Measurements from ENCODE around the gene LTO1. TPM values are rescaled to one million over a fixed set of nuclear protein-coding genes. Genes with fewer than 3 reads are reported as not detected.

LTO1 gene
- total RNA-seq, 3 donors from 2014 or later (not counting 1 experiment from before 2014, with no cell fraction given), result 23.2 to 33.5 (median 25.3) TPM

DNA sequence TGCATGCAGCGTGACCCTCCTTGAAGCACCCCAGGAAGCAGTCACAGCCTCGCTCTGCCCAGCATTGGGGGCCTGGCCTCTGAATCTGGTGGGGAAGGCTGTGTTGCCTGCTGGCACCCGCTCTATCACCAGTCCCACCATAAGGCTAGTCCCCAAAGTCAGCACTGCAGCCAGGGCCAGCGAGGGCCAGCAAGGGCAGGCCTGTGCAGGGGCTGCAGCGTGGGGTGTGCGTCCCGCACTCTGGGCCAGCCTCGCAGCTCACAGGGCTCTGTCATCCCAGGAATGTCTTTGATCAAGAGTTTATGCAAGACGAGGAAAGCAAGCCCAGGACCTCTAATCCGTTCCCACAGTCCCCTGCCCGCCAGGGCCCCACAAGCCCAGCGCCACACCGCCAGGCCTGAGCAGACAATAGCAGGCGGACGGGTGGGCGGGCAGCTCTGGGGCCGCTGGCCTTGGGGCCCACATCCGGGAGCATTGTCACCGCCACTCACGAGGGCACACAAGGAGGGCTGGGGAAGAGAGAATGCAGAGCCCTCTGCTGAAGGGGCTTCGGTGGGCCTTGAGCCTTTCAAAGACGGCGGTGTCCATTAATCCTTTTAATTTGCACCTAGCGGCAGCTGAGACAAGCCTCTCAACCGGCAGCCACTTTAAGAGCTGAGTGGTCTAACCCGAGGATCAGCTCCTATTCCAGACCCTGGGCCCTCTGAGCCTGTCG lies 17.1 kb downstream of the LTO1 start:
- H3K36me3 Mint-ChIP-seq, result no peaks in the 10 kb centered on the region
- no peak overlapping the region for H3K27ac Mint-ChIP-seq
- ATAC-seq, result no peak
- no peak overlapping the region for H3K27ac ChIP-seq (ENCODE audit: low read length)
- TF ChIP-seq, protein P1, sequence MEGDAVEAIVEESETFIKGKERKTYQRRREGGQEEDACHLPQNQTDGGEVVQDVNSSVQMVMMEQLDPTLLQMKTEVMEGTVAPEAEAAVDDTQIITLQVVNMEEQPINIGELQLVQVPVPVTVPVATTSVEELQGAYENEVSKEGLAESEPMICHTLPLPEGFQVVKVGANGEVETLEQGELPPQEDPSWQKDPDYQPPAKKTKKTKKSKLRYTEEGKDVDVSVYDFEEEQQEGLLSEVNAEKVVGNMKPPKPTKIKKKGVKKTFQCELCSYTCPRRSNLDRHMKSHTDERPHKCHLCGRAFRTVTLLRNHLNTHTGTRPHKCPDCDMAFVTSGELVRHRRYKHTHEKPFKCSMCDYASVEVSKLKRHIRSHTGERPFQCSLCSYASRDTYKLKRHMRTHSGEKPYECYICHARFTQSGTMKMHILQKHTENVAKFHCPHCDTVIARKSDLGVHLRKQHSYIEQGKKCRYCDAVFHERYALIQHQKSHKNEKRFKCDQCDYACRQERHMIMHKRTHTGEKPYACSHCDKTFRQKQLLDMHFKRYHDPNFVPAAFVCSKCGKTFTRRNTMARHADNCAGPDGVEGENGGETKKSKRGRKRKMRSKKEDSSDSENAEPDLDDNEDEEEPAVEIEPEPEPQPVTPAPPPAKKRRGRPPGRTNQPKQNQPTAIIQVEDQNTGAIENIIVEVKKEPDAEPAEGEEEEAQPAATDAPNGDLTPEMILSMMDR (IDR thresholded peaks at IDR 0.05), result no peak
- no peak overlapping the region for H3K4me3 ChIP-seq (ENCODE audit: low read length)
- intact Hi-C loops (cut with micrococcal nuclease), result no loop called here
- no peaks in the 10 kb centered on the region for H3K27me3 Mint-ChIP-seq (ENCODE audit: low read depth in 2 of 2)
- no peaks in the 10 kb centered on the region for H3K9me3 Mint-ChIP-seq
- no peaks in the 10 kb centered on the region for H3K4me1 Mint-ChIP-seq
- no peaks in the 10 kb centered on the region for H3K36me3 ChIP-seq (ENCODE audit: control insufficient read depth, insufficient read depth, low read length)
- H3K27me3 ChIP-seq (ENCODE audit: control insufficient read depth, insufficient read depth, low read length), result no peaks in the 10 kb centered on the region
- WGBS (ENCODE audit: insufficient coverage), result 86% methylated on average over 27 of the region's 27 CpGs
- no peaks in the 10 kb centered on the region for H3K9me3 ChIP-seq (ENCODE audit: control insufficient read depth, insufficient read depth, low read length)
- no peak for DNase-seq
- no peaks in the 10 kb centered on the region for H3K4me1 ChIP-seq (ENCODE audit: control insufficient read depth, insufficient read depth, low read length)
- H3K4me3 Mint-ChIP-seq, result no peak overlapping the region

- H3K4me1 ChIP-seq (ENCODE audit: control insufficient read depth, insufficient read depth, low read length), result no peaks in the 10 kb centered on the region
- H3K4me3 ChIP-seq (ENCODE audit: low read length), result no peak overlapping the region
- no peaks in the 10 kb centered on the region for H3K9me3 ChIP-seq (ENCODE audit: control insufficient read depth, insufficient read depth, low read length)
- Mint-ChIP-seq H3K4me3 (no peak overlapping the region), H3K27me3 (ENCODE audit: low read depth in 2 of 2) (no peaks in the 10 kb centered on the region), H3K36me3 (no peaks in the 10 kb centered on the region), H3K9me3 (no peaks in the 10 kb centered on the region), H3K27ac (no peak overlapping the region), H3K4me1 (no peaks in the 10 kb centered on the region)
- H3K36me3 ChIP-seq (ENCODE audit: control insufficient read depth, insufficient read depth, low read length), result no peaks in the 10 kb centered on the region
- H3K27ac ChIP-seq (ENCODE audit: low read length), result no peak overlapping the region
- no peak for DNase-seq
- ATAC-seq, result no peak
- TF ChIP-seq, protein P1 (IDR thresholded peaks at IDR 0.05), result no peak
- intact Hi-C loops (cut with micrococcal nuclease), result no loop called here
- WGBS (ENCODE audit: insufficient coverage), result 92% methylated on average over 14 of the region's 14 CpGs
- no peaks in the 10 kb centered on the region for H3K27me3 ChIP-seq (ENCODE audit: control insufficient read depth, insufficient read depth, low read length)
These were observed 17.7 kb downstream of the LTO1 start for GRCh38 chr11:69657456-69657910.

DNA sequence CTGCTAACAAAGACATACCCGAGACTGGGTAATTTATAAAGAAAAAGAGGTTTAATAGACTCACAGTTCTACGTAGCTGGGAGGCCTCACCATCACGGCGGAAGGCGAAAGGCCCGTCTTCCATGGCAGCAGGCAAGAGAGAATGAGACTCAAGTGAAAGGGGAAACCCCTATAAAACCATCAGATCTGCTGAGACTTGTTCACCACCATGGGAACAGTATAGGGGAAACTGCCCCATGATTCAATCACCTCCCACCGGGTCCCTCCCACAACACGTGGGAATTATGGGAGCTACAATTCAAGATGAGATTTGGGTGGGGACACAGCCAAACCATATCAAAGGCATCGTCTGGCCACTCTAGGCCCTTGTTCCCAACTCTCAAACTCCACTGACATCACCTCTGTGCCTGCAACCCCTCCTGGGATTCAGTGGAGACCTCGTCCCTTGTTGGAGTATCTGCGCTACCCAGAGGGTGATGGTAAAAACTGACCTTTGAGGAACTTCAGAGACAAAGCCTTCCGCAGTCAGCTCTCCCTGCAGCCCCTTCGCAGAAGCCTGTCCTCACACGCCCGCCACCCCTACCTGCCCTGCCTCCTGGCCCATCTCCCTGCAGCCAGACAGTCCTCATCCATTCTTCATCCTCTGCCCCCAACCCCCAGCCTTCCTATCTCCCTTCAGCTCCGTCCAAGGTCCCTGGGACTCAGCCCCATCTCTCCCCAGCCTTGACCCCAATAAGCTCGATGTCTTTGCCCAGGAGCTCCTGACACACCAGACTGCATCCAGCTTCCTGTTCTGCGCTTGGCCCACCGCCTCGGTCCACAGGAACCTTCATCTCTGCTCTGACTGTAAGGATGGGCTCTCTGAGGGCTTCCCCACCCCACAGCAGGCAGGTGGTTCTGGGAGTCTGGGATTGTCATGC lies 18.4 kb downstream of the LTO1 start:
- intact Hi-C loops (cut with micrococcal nuclease), result no loop called here
- no peaks in the 10 kb centered on the region for H3K36me3 Mint-ChIP-seq
- no peak overlapping the region for H3K27ac Mint-ChIP-seq
- H3K36me3 ChIP-seq (ENCODE audit: control insufficient read depth, insufficient read depth, low read length), result no peaks in the 10 kb centered on the region
- 90% methylated on average over 20 of the region's 20 CpGs for WGBS (ENCODE audit: insufficient coverage)
- no peak overlapping the region for H3K4me3 Mint-ChIP-seq
- no peaks in the 10 kb centered on the region for H3K9me3 ChIP-seq (ENCODE audit: control insufficient read depth, insufficient read depth, low read length)
- H3K27me3 ChIP-seq (ENCODE audit: control insufficient read depth, insufficient read depth, low read length), result no peaks in the 10 kb centered on the region
- no peak overlapping the region for H3K4me3 ChIP-seq (ENCODE audit: low read length)
- H3K27me3 Mint-ChIP-seq (ENCODE audit: low read depth in 2 of 2), result no peaks in the 10 kb centered on the region
- TF ChIP-seq, protein P1 (IDR thresholded peaks at IDR 0.05), result no peak
- H3K4me1 ChIP-seq (ENCODE audit: control insufficient read depth, insufficient read depth, low read length), result no peaks in the 10 kb centered on the region
- no peaks in the 10 kb centered on the region for H3K4me1 Mint-ChIP-seq
- no peaks in the 10 kb centered on the region for H3K9me3 Mint-ChIP-seq
- ATAC-seq (no peak), DNase-seq (no peak)
- H3K27ac ChIP-seq (ENCODE audit: low read length), result no peak overlapping the region

Measured in natural killer cell (primary cell).